Neutrophil (primary cell): Measurements from ENCODE around the gene ZNF90.
"Not testable (repeated sequence)": the region's sequence is repeated elsewhere in the genome, so short reads cannot be mapped to it uniquely, and the experiment has no call there.

Source experiments
- H3K27ac ChIP-seq: fragments of 200-600 bp; sonication (generic); 2 replicates; pipeline ENCODE4 v1.5.1; 2016; ENCODE audit warnings: mild to moderate bottlenecking, moderate library complexity
- H3K27me3 ChIP-seq: fragments of 200-600 bp; sonication (generic); 2 replicates; pipeline ENCODE4 v1.6.0; 2016; ENCODE audit warnings: mild to moderate bottlenecking
- H3K36me3 ChIP-seq: fragments of 200-600 bp; sonication (generic); 2 replicates; pipeline ENCODE4 v1.5.1; 2017
- H3K4me1 ChIP-seq, 2 experiments: fragments of 200-600 bp in 1 of 2; sonication (generic) in 1 of 2; 1 replicate in 1 of 2; 2 replicates in 1 of 2; pipeline versions ENCODE4 v1.5.1 to v1.6.1; 2013 to 2016; ENCODE audit warnings: low read depth in 1 of 2, low read length in 1 of 2, mild to moderate bottlenecking in 1 of 2, moderate library complexity in 1 of 2; ENCODE audit not compliant: control insufficient read depth in 1 of 2, insufficient read depth in 1 of 2
- H3K4me3 ChIP-seq, 2 experiments: fragments of 200-600 bp in 1 of 2; sonication (generic) in 1 of 2; 1 replicate in 1 of 2; 2 replicates in 1 of 2; pipeline ENCODE4 v1.5.1; 2013 to 2016; ENCODE audit warnings: low read depth in 1 of 2, low read length in 1 of 2, mild to moderate bottlenecking in 1 of 2, moderate library complexity in 1 of 2
- H3K9me3 ChIP-seq: fragments of 200-600 bp; sonication (generic); 2 replicates; pipeline ENCODE4 v1.5.1; 2016
- CTCF ChIP-seq: fragments of 200-600 bp; sonication (generic); IDR thresholded peaks from 2 replicates; pipeline ENCODE4 v1.5.1; 2016; ENCODE audit warnings: antibody characterized with exemption

The ZNF90 gene

GRCh38 chr19:20080656-20081055, 2.9 kb downstream of the ZNF90 start:
- TF ChIP-seq CTCF: no peak
- H3K27ac ChIP-seq: no peak overlapping the region
- H3K4me1 ChIP-seq: peaks cover 15 to 18% of the 10 kb centered on the region in 2 experiments
- no peaks in the 10 kb centered on the region for H3K36me3 ChIP-seq
- no peak overlapping the region for H3K4me3 ChIP-seq
- H3K27me3 ChIP-seq: no peaks in the 10 kb centered on the region
- H3K9me3 ChIP-seq: no peaks in the 10 kb centered on the region

GRCh38 chr19:20082232-20082833, 4.5 kb downstream of the ZNF90 start:
- not testable (repeated sequence) for H3K9me3 ChIP-seq, H3K4me3 ChIP-seq, H3K27me3 ChIP-seq, H3K27ac ChIP-seq, H3K36me3 ChIP-seq
- H3K4me1 ChIP-seq: peaks cover 15 to 18% of the 10 kb centered on the region in 2 experiments

- H3K36me3 ChIP-seq, H3K4me3 ChIP-seq, H3K27ac ChIP-seq, H3K9me3 ChIP-seq, H3K27me3 ChIP-seq: not testable (repeated sequence)
- peaks cover 13 to 14% of the 10 kb centered on the region in 2 experiments for H3K4me1 ChIP-seq
Measured at GRCh38 chr19:20082876-20083275, 5.1 kb downstream of the ZNF90 start.

- Histone ChIP-seq H3K4me3 (no peak overlapping the region), H3K27me3 (no peaks in the 10 kb centered on the region), H3K27ac (no peak overlapping the region), H3K36me3 (peaks cover 6% of the 10 kb centered on the region), H3K4me1 (no peaks in the 10 kb centered on the region), H3K9me3 (peaks cover 36% of the 10 kb centered on the region)
- TF ChIP-seq CTCF: no peak
Measured at GRCh38 chr19:20102097-20102496, 24.3 kb downstream of the ZNF90 start.

- Histone ChIP-seq H3K4me1 (no peaks in the 10 kb centered on the region), H3K4me3 (no peak overlapping the region), H3K27me3 (no peaks in the 10 kb centered on the region), H3K9me3 (peaks cover 38% of the 10 kb centered on the region), H3K36me3 (peaks cover 6% of the 10 kb centered on the region), H3K27ac (no peak overlapping the region)
- TF ChIP-seq CTCF: no peak
Measured at GRCh38 chr19:20103091-20103740, 25.4 kb downstream of the ZNF90 start.

- Histone ChIP-seq H3K4me3 (no peak overlapping the region), H3K36me3 (peaks cover 6% of the 10 kb centered on the region), H3K27ac (no peak overlapping the region), H3K9me3 (peaks cover 22% of the 10 kb centered on the region), H3K27me3 (no peaks in the 10 kb centered on the region), H3K4me1 (no peaks in the 10 kb centered on the region)
- TF ChIP-seq CTCF: no peak
Measured at GRCh38 chr19:20107301-20107700, 29.5 kb downstream of the ZNF90 start.

- H3K4me1 ChIP-seq, H3K36me3 ChIP-seq, H3K27me3 ChIP-seq, H3K4me3 ChIP-seq, H3K27ac ChIP-seq: not testable (repeated sequence)
- H3K9me3 ChIP-seq: peaks cover 87% of the 10 kb centered on the region
Measured at GRCh38 chr19:20118064-20118839, 40.5 kb downstream of the ZNF90 start.
